GM12874 (cell line): ENCODE results near the gene SLC44A4.

ENCODE experiments used
- TF ChIP-seq, protein P1 (sequence below): IDR thresholded peaks from 2 replicates; pipeline ENCODE4 v1.5.1; 2011; ENCODE audit warnings: low read depth, mild to moderate bottlenecking, control low read depth, low read length, moderate library complexity; ENCODE audit not compliant: insufficient read depth

The SLC44A4 gene

DNA sequence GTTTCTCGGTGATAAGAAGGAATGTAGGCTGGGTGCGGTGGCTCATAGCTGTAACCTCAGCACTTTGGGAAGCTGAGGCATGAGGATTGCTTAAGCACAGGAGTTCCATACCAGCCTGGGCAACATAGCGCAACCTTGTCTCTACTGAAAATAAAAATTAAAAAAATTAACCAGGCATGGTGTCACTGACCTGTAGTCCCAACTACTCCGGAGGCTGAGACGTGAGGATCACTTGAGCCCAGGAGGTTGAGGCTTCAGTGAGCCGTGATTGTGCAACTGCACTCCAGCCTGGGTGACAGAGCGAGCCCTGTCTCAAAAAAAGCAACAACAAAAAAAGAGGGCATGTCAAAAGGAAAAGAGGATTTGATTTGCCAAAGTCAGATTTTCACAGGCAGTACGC is 20.1 kb downstream of the SLC44A4 start:
- TF ChIP-seq, protein P1, sequence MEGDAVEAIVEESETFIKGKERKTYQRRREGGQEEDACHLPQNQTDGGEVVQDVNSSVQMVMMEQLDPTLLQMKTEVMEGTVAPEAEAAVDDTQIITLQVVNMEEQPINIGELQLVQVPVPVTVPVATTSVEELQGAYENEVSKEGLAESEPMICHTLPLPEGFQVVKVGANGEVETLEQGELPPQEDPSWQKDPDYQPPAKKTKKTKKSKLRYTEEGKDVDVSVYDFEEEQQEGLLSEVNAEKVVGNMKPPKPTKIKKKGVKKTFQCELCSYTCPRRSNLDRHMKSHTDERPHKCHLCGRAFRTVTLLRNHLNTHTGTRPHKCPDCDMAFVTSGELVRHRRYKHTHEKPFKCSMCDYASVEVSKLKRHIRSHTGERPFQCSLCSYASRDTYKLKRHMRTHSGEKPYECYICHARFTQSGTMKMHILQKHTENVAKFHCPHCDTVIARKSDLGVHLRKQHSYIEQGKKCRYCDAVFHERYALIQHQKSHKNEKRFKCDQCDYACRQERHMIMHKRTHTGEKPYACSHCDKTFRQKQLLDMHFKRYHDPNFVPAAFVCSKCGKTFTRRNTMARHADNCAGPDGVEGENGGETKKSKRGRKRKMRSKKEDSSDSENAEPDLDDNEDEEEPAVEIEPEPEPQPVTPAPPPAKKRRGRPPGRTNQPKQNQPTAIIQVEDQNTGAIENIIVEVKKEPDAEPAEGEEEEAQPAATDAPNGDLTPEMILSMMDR, result no peak

DNA sequence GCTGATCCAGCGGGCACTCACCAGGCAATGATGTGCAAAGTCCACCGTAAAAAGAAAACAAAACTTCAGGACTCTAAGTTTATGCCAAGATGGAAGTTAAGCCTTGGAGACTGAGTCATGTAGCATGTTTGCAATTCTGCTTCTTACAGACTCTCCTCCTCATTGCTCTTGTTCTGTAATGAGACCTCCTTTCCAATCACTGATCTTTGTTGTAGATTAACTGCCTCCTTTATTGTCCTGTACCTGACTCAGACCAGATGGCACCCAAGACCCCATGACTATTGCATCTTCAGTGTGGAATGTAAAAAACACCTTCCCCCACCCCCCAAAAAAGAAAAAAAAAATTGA is 27.3 kb downstream of the SLC44A4 start:
- TF ChIP-seq, protein P1, result no peak

DNA sequence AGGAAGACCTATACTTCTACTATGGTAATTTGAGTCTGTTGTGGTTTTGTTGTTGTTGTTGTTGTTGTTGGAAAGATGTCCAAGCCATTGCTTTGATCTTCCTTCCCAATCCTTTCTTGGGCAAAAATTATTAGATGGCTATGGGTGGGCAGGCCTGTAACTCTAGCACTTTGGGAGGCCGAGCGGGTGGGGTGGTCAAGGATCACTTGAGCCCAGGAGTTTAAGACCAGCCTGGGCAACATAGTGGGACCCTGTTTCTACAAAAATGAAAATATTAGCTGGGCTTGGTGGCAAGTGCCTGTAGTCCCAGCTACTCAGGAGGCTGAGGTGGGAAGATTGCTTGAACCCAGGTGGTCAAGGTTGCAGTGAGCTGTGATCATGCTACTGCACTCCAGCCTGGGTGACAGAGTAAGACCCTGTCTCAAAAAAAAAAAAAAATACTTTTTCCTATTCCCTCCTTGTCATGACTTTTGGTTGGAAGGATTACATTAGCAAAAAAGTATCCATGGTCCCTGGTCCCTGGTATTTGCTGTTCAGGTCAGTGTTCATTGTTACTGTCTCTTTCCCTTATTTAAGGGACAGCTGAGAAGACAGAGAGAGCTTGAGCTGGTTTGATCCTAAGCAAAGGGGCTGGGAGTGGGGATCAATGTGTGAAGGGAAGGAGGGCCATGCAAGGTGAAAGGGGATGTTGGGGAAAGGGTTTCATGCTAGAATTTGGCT is 27.9 kb downstream of the SLC44A4 start:
- TF ChIP-seq, protein P1, result no peak

DNA sequence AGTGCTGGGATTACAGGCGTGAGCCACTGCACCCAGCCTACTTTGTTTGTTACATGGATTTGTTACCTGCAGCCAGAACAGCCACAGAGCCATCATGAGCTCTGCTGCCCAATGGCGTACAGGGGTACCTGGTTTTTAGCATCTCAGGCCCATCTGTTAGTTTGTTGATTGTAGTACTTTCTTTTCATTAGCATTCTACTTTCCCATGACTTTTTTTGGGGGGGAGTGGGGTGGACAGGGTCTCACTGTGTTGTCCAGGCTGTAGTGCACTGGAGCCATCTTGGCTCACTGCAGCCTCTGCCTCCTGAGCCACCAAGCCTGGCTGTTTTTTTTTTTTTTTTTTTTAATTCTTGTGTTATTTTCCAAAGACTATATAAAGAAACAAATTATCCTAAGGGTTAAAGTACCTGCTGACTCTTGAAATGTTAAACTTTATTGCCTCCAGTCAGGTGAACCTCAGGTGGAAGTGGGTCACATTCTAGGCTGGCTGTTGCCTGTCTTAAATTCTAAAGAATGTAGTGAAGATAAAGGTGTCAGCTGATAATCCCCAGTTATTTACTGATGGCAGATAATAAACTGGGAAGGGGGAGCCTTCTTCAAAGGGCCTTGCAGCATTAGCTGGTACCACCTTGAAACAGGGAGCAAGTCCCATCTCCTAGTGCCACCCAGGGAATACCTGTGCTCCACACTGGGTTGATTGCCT is 31.4 kb downstream of the SLC44A4 start:
- TF ChIP-seq, protein P1, result no peak

DNA sequence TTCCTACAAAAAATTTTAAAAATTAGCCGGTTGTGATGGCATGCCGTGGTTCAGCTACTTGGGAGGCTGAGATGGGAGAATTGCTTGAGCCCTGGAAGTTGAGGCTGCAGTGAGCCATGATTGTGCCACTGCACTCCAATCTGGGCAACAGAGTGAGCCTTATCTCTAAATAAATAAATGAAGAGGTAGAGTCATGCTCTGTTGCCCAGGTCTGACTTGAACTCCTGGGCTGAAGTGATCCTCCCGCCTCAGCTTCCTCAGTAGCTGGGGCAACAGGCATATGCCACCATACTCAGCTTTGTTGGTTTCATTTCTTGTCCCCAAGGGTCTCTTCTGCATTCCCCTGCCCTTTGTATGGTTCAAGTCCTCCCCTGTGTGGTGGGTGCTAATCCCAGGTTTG is 34.3 kb downstream of the SLC44A4 start:
- TF ChIP-seq, protein P1, result no peak

DNA sequence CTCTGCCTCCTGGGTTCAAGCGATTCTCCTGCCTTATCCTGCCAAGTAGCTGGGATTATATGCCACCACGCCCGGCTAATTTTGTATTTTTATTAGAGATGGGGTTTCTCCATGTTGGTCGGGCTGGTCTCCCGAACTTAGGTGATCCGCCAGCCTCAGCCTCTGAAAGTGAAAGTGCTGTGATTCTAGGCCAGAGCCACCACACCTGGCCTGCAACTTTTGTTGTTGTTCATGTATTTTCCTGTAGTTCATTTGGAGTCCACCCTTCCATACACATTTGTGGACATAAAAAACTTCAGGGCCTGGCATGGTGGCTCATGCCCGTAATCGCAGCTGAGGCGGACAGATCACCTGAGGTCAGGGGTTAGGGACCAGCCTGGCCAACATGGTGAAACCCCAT is 36.7 kb downstream of the SLC44A4 start:
- TF ChIP-seq, protein P1, result no peak

DNA sequence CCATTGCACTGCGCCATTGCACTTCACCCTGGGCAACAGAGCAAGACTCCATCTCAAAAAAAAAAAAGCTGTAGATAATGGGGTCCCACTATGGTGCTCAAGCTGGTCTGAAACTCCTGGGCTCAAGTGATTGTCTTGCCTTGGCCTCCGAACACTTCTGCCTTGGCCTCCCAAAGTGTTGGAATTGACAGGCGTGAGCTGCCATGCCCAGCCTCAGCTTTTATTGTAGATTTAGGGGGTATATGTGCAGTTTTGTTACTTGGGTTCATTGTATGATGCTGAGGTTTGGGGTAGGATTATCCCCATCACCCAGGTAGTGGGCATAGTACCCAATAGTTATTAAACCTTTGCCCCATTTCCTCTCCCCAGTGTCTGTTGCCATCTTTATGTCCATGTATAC is 39.8 kb downstream of the SLC44A4 start:
- TF ChIP-seq, protein P1, result no peak
